Daoy (cell line): Measurements from ENCODE around the gene ZBTB12. TPM values are rescaled to one million over a fixed set of nuclear protein-coding genes. Genes with fewer than 3 reads are reported as not detected.
A peak's percentile ranks its signal among the peaks of the same experiment; 100 is the strongest.

Experiments
- DNase-seq: peaks from one replicate; pipeline ENCODE4 v3.0.0-alpha.2; 2015; ENCODE audit warnings: low read depth
- total RNA-seq: library from RNA; depleted of rRNA; stranded (reverse); fragments of >200 nt; shearing (Covaris generic); gene quantifications from 2 replicates; pipeline ENCODE4 v1.2.3, GENCODE V29; 2014

Gene ZBTB12
- total RNA-seq, 1 experiment from 2014 or later, result 9.8 TPM

DNA sequence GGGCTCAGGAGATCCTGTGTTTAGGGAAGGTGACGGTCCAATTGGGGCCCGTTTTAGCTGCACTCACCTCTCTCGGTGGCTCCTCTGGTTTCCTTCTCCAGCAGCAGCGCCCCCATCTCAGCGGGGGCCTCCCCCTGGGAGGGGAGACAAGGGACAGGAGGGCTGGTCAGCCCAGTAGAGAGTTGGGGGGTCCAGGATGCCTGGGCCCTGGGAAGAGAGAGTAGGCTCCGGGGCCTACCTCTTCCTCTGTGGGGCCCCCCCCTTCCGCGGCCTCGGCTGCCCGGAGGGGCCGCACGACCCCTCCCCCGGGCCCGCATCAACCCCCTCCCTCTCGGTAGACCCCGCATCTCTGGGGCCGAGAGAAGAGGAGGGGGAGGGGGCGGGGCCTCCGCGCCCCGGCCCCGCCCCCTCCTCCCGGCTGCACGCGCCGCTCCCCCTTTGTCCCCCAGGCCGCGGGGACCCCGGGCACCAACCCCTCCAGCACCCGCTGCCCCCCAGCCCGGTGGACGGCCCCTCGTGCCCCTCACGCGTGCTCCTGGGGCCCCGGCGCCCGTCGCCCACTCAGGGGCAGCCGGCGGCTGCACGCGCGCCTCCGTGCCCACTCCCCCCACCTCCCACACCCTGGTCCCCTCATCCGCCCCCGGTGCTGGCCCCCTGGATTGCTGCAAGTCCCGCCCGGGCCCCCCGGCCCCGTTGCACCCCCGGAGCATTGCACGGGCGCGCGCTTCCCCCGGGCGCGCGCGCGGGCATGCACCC, 4.9 kb downstream of the ZBTB12 start:
- no peak for DNase-seq

DNA sequence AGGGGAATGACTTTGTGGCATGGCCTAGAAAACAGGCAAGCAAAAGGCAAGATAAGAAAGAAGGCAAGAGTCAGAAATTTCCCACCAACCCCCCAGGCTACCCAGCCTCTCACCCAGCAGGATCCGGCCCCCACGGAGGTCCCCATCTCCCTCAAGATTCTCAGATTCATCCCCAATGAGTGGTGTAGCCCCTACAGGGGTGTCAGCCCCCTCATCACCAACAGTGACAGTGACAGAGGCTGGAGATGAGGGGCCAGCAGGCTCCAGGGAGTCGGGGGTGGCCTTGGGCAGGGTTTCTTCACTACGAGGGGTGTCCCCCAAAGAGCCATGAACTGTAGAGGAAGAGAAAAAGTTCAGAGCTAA, 5.4 kb downstream of the ZBTB12 start:
- DNase-seq, result no peak

DNA sequence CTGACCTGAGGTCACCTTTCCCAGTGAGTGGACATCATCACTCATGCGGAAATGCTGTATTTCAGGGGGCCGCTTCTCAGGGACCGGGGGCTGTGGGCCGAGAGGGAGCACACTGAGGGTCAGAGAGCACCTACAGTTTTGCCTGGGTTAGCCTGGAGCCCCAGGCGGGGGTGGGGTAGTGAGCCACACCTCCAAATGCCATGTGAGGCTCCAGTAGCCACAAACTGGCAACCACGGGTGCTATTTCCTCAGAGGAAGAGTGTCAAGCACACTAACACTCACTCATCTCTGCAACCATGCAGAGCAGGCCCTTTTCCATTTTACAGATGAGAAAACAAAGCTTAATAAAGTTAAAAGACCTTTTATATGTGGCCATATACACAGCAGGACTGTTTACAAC, 9.1 kb downstream of the ZBTB12 start:
- DNase-seq, result no peak

DNA sequence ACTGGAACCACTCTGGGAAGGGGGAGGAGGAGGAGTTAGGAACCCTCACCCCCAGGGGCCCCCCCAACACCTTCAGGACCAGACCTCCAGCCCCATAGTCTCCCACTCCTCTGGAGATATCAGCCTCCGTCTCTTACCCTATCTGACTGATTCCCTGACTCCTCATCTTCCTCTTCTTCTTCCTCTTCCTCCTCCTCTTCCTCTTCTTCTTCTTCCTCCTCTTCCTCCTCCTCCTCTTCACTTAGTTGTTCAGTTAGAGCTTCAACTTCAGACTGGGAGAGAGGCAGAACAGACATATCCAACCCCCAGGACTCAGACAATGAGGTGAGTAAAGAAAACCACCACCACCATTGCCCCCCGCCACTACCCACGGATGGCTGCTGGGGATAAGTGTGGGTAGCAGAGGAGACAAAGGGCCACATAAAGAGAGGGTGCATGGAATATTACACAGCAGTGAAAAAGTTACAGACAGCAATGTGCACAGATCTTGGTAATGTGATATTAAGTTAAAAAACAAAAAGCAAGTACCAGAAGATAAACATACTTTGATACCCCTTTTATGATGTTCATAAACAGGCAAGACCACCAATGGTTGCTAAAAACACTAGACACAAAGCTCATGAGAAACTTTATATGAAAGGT, 12.4 kb downstream of the ZBTB12 start:
- DNase-seq, result no peak

DNA sequence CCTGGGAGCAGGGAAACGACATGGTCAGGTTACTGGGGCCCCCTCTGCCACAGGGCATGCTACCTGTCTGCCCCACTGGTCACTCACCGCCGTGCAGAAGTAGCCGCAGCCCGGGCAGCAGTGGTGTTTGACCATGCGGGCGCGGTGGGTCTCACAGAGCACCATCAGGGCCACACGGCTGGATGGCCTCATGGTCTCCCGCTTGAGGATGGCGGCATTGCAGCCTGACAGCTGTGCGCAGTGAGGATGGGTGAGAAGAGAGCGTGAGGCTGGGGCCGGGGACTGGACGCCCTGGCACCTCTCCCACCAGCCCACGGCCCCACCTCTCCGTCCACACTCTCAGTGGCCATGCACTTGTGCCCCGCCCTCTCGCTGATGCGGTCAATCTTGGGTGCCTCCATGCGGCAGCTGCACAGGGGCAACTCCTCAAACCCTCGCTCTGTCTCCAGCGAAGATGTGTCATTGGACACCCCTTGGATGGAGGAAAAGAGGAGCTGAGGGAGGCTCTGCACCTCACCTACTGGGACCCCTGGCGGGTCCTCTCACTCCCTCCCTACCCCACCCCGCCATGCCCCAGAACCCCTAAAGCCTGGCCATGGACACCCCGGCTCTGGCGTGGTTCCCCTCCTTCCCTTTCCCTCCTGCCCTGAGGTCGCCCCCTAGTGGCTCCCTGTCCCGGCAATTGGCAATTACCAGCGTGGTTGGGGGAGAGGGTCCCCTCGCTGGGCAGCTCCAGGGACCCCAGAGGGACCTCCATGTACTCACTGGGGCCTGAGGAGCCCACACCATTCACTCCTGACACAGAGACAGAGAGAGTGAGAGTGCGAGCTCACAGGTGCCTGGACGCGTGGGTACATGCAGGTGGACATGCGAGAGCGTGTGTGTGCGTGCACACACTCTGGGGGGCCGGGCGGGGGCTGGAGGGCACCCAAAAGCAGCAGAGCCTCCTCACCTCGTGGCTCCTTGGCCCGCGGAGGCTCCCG, 13.3 kb downstream of the ZBTB12 start:
- no peak for DNase-seq

DNA sequence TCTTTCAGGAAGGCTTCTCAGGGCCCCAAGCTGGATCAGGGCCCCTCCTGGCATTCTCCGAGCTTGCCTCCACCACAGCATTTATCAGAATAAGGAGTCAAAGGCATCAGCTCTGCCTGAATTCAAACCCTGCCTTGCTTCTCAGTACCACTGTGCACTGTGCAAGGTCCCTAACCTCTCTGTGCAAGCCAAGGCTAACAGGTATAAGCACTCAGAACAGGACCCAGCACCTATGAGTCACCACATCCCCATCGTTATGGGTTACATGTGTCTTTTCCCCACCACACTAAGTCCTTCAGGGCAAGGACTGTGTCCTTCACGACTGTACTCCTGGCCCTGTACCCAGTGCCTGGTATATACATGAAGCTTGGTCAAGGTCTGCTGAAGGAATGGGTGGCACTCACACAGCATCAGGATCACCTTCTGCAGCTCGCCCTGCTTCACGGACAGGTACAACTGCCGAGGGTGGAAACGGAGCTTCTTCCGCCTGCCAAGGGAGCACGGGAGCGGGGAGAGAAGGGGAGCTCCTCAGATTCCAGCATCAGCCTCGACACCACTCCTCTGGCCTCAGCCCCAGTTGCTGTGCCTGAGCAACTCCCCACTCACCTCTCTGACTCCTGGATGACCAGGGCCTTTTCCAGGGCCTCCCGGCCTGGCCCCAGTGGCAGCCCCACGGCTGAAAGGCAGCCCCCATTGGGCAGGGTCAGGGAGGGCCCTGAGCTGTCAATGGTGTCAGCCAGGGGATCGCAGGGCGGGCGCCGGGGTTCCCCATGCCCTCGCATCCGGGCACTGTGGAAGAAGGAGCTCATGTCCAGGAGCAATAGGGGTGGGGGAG, 14.5 kb downstream of the ZBTB12 start:
- no peak for DNase-seq

DNA sequence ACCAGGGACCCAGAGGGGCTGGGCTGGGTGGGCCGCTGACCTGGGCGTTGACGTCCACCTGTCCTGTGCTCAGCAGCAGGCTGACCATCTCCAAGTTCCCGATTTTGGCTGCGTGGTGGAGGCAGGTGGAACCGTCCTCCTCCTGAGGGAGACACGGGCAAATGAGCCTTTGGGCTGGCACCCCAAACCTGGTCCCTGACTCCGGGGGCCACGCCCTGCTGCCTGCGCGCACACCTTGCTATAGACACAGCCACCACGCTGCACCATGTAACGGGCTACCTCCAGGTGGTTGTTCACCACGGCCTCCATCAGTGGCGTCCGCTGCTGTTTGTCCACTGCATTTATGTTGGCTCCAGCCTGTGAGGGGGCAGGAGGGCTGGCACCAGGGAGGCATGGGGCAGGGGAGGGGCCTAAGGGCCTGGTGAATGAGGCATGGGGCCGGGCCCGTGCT, 15.3 kb downstream of the ZBTB12 start:
- DNase-seq, result no peak

DNA sequence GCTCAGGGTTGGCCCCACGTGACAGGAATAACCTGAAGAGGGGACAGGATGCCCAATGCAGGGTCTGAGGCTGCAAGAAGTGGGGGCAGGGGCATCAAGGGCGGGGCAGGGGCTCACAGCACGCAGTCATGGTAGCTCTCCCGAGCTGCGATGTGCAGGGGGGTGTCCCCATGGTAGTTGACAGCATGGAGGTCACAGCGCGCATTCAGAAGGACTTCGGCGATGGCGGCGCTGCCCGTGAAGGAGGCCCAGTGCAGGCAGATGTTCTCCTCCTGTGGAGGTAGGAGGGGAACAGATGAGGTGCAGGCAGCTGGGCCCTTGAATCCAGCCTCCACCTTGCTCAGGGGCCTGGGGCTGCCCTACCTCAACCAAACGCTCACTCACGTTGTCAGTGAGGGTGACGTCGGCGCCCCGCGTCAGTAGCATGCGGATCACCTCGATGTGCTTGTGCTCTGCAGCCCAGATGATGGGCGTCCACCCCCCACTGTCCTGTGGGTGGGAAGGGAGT, 17.3 kb downstream of the ZBTB12 start:
- no peak for DNase-seq

DNA sequence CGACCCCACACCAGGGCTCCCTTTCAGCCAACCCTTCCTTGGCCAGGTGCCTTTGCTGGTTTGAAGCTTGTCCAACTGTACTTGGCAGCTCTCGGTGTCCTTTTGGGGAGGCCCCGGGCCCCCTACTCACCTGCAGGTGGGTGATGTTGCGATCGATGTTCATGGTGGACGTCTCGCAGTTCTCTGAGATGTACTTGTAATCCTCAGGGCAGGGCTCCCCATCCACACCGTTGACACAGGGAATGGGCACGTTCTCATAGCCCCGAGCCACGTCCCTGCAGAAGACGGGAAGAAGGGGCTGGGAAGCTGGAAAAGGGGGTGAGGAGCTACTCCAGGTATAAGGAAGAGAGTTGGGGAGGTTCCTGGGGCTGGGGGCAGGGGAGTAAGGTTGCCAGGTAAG, 18.2 kb downstream of the ZBTB12 start:
- no peak for DNase-seq

DNA sequence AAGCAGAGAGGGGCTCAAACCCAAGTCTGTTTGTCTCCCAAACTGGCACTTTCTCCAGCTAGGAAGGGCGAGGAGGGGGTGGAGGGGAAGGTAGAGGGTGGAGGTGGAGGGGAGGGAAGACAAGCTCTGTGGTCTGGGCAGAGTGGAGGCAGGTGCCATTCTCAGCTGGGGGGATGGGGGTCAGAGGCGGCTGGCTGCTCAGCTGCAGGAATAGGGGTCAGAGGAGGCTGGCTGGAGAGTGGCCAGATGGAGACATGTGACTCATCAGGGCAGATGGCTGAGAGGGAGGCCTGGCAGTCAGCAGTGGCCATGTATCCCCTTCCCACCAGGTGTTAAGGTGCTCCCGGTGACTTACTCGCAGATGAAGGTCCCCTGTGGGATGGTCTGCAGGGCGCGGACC, 19.5 kb downstream of the ZBTB12 start:
- peak; percentile 43 for DNase-seq

DNA sequence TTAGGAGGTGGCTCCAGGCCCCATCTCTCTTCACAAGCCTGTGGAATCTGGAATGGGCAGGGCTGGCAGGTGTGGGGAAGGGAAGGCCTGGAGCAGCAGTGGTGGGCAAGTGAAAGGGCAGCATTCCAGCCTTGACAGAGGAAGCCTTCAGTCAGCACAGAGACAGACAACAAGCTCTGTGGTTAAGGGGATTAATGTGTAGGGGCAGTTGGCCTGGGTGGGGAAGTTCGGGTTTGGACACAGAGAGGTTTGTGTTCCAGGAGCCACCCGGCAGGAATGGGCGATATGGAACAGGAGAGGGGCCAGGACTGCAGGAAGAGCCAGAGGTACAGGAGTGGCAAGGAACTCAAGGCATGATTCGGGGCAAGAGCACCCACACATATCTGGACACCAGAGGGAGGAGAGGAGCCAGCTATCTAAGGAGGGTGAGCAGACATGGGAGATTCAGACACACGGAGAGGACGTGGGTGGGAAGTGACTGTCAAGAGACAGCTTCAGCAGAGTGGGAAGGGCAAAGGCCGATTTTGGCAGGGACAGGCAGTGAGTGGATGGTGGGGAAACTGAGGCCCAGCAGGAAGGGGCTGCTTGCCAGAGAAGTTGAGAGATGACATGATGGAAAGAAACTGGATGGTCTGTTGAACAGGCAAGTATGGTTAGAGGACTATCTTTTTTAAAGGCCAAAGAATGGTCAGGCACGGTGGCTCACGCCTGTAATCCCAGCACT, 20.6 kb downstream of the ZBTB12 start:
- no peak for DNase-seq

DNA sequence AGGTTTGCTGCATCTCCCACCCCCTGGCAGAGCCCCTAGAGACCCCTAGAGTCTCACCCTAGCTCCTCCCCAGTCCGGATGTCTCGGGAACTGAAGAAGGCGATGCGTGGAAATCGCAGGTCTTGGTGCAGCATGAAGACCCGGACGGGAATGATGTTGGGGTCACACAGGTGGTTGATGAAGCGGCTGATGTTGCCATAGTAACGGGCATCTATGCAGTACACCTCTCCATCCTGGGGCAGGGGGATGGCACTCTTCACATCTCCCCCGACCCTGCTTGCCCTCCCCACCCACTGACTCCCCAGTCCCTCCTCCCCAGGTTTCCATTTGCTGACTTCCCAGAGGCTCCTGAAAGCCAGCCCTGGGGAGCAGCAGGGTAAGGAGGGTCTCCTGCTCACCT, 21.3 kb downstream of the ZBTB12 start:
- DNase-seq, result no peak

DNA sequence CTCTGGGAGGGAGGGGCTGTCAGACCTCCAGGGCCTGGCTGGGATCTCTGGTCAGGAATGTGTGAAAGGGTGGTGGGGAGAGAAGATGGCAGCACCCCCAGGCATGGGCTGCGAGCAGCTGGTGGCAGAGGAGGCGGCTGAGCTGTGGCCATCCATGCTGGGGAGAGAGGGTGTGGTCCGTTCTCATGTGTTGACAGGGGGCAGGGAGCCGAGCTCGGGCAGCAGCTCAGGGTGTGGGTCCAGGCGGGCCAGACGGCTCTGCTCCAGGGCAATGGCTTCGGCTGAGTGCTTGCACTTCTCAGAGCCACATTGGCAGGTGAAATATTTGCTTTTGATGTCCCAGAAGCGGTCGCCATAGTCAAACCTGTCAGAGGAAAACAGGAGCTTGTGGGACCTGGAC, 22.0 kb downstream of the ZBTB12 start:
- no peak for DNase-seq

DNA sequence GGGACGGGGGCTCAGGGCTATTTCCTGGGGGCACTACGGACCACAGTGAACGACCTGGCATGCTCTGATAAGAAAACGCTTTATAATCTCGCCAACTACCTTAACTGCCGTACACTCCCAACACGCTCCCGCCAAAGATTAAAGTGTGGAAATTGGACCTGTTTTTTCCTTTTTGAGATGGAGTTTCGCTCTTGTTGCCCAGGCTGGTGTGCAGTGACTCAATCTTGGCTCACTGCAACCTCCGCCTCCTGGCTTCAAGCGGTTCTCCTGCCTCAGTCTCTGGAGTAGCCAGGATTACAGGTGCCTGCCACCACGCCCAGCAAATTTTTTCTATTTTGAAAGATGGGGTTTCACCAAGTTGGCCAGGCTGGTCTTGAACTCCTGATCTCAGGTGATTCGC, 22.7 kb downstream of the ZBTB12 start:
- no peak for DNase-seq

DNA sequence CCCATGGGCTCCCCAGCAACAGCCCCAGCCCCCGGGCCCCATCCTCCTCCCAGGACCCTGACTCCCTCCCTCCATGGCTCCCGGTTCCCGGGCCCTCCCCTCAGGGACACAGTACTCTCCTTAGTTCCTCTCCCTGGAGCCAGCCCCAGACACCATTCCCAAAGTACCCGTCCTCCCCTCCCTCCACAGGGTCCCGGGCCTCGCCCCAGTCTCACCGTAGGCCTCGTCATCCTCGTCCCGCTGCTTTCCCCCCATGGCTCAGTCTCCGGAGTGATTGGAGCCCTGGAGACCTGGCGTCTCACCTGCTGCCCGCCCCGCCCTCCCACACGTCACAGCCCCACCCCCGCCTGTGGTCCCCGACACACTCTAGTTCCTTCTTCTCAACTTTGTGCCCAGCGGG, 23.2 kb downstream of the ZBTB12 start, which contains the start of gene SLC44A4:
SLC44A4 (minus strand) TSS at position 272 of the 400 bp plus-strand sequence; CDS start at position 255, 17 bp downstream.
- DNase-seq, result no peak

DNA sequence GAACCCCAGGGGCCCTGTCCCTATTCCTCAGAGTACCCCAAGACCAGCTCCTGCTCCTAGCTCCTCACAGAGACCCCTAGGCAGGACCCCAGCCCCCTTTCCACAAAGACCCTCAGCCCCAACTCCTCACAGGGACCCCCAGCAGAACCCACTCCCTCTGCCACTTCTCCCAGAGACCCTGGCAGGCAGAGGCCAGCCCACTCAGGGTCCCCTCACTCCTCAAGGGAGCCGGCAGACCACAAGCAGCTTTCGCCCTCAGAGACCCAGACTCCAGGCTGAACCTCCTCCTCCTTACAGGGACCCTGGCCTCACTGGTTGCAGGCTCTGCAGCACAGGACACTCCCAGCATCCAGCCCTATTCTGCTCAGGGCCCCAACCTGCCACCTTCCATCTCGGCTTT, 23.7 kb downstream of the ZBTB12 start:
- no peak for DNase-seq

DNA sequence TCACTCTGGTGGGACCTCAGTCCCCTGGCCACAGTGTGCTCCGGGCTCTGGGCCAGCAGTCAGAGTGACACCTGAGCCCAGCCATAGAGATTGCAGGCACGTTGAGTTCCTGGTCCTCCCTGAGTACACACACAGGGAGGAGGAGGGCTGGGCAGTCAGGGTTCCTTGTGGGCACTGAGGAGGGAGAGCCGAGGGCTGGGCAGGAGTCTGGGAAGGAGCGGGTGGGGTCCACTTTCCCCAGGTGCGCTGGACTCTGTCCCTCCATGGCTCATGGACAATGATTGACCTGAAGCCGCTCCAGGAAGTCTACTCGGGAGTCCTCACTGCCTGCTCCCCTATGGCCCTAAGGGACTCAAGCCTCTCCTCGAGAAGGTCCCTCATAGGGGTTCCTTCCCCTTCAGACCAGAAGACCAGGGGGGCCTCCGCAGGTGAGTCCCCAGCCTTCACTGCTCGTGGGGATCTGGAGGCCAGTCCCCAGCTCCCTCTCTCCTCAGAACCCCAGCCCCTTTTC, 24.2 kb downstream of the ZBTB12 start:
- peak; percentile 4 for DNase-seq

DNA sequence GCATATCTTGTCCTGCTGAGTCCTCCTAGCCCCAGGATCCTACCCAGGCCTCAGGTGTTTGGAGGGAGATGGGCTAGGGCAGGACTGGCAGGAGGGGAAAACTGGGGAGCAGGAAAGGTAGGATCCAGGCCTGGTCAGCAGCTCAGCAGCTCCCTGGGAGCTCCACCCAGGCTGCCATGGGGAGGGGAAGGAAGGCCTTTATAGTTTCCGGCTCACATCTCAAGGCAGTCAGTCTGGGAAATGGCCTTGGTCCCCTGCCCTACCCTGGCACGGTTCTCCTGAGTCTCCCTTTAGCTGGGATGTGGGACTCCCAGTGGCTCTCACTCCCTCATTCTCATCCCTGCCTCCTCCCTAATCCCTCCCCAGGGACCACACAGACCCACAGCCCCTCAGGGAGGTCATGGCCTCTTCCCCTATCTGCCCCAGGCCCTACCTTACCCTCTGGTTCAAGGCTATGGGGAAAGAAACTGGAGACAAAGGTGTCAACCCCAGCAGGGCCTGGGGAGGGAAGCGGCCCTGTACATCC, 24.7 kb downstream of the ZBTB12 start:
- DNase-seq, result no peak

DNA sequence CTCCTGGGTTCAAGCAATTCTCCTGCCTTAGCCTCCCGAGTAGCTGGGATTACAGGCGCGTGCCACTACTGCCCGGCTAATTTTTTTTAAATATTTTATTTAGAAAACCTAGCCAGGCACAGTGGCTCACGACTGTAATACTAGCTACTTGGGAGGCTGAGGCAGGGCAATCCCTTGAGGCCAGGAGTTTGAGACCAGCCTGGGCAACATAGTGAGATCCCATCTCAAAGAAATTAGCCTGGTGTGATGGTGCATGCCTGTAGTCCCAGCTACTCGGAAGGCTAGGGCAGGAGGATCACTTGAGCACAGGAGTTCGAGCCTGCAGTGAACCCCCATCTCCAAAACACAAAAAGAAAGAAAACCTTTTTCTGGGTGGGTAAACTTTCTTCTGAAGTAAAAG, 25.5 kb downstream of the ZBTB12 start:
- no peak for DNase-seq

DNA sequence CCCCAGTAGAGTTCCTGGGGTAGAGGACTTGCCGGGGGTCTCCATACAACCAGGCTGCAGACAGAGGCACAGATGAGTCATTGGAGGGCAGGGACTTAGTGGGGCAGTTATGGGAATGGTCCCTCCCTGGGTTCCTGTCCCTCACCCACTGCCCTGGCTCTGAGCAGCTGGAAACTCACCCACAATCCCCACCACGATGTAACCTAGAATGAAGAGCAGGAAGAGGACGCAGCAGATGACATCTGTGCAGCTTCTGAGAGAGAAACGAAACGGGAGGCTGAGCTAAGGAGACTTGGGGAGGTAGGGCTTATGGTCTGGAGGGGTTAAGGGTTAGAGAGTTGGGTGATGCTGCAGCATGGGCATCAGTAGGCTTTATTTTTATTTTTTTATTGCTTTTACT, 26.0 kb downstream of the ZBTB12 start:
- DNase-seq, result no peak
